Psoas muscle (tissue), 8 donors: ENCODE data around the gene TES. TPM values are rescaled to one million over a fixed set of nuclear protein-coding genes. Genes with fewer than 3 reads are reported as not detected.
A peak's percentile ranks its signal among the peaks of the same experiment; 100 is the strongest.

ENCODE experiments used
- ATAC-seq, 4 donors: fragments of 200-7000 bp; cut with Tn5 transposase; one replicate each; pipeline ENCODE4 v1.9.1; 2020; ENCODE audit warnings: moderate library complexity in 3 of 4, mild to moderate bottlenecking in 2 of 4
- DNase-seq, 2 donors: peaks; one replicate each; pipeline ENCODE4 v3.0.0-alpha.2; 2020
- H3K27ac ChIP-seq: fragments of 200-600 bp; one replicate; pipeline ENCODE4 v1.8.0; 2022
- H3K27me3 ChIP-seq, 3 donors: fragments of 200-600 bp in 1 of 3; one replicate each; pipeline versions ENCODE4 v1.6.1 to v1.8.0; 2013 to 2022; ENCODE audit warnings: low read length in 2 of 3, mild to moderate bottlenecking in 2 of 3, moderate library complexity in 1 of 3; ENCODE audit not compliant: insufficient read depth in 3 of 3
- H3K36me3 ChIP-seq, 2 donors: fragments of 200-600 bp in 1 of 2; one replicate each; pipeline versions ENCODE4 v1.6.1 to v1.8.0; 2013 to 2022; ENCODE audit warnings: low read depth in 1 of 2, mild to moderate bottlenecking in 1 of 2, moderate library complexity in 1 of 2; ENCODE audit not compliant: insufficient read depth in 1 of 2
- H3K4me1 ChIP-seq: fragments of 200-600 bp; one replicate; pipeline ENCODE4 v1.8.0; 2022
- H3K4me3 ChIP-seq: fragments of 200-600 bp; one replicate; pipeline ENCODE4 v1.8.0; 2022; ENCODE audit warnings: mild to moderate bottlenecking
- H3K9me3 ChIP-seq: fragments of 200-600 bp; one replicate; pipeline ENCODE4 v1.8.0; 2022
- WGBS, 3 donors: extraction: QIAGEN DNeasy Blood & Tissue Kit; methylation state at CpG; one replicate each; pipeline versions ENCODE4 v1.1.6 to v1.1.7; 2013; 5-methylcytosine and 5-hydroxymethylcytosine counted together
- intact Hi-C, 2 donors: fragments of 100-400 bp; cut with DNase I; formaldehyde crosslinking; loops; one replicate each; pipeline versions ENCODE4 v1.11.0 to v1.14.2; 2022
- long read RNA-seq, 2 donors: library from polyadenylated mRNA; unstranded; transcript quantifications; one replicate each; pipeline ENCODE4 v2.0.0, GENCODE V29; 2021
- polyA plus RNA-seq, 3 donors: library from polyadenylated mRNA; stranded (reverse); fragments of 200-250 nt; gene quantifications; one replicate each; pipeline ENCODE4 v1.2.3, GENCODE V29; 2013
- total RNA-seq, 4 donors: library from RNA; stranded (reverse); fragmentation: NEBNext Ultra II Directional in 2 of 4; extraction: Animal tissue kit (Norgen Biotek cat#: 25700) in 2 of 4; gene quantifications; one replicate each; pipeline versions ENCODE4 v1.2.1 to v1.2.4, GENCODE V29; 2021 to 2023
- TF ChIP-seq, protein P1 (sequence below): fragments of 200-600 bp; IDR thresholded peaks from one replicate; pipeline ENCODE4 v1.8.0; 2022; ENCODE audit warnings: antibody characterized with exemption
- donor health status: healthy with polysubstance abuse.
- donor health status: DM: no; HTN: no; CAD: no; lungs with moderate emphysema.
- donor health status: Bipolar disorder and iron deficiency.
- donor health status: healthy.
- donor health status: DM: yes; HTN: yes; CAD: no.
- donor health status: DM: no; HTN: no; CAD: no.
- donor health status: DM: no; HTN: no; CAD: no.
- donor health status: DM: yes; HTN: yes; CAD: no.

TES gene, protein sequence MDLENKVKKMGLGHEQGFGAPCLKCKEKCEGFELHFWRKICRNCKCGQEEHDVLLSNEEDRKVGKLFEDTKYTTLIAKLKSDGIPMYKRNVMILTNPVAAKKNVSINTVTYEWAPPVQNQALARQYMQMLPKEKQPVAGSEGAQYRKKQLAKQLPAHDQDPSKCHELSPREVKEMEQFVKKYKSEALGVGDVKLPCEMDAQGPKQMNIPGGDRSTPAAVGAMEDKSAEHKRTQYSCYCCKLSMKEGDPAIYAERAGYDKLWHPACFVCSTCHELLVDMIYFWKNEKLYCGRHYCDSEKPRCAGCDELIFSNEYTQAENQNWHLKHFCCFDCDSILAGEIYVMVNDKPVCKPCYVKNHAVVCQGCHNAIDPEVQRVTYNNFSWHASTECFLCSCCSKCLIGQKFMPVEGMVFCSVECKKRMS
- total RNA-seq, result 1 to 10 TPM; 3.4 to 8.1 (median 6.3) TPM
- 1 to 10 TPM; 2.9 to 6.7 (median 4.2) TPM for polyA plus RNA-seq
- long read RNA-seq, donor 1, transcript TES-201 (7 exons, 2,782 nt), result major isoform, 6 of 10 reads
- long read RNA-seq, donor 1, partial matches to known transcripts, result 1 of 10 reads
- long read RNA-seq, donor 1, other reads (novel, unspliced or antisense), result 1 of 10 reads
- long read RNA-seq, donor 2, transcript TES-201 (7 exons, 2,782 nt), result major isoform, 11 of 13 reads
- long read RNA-seq, donor 2, partial matches to known transcripts, result 0 of 13 reads
- long read RNA-seq, donor 2, other reads (novel, unspliced or antisense), result 2 of 13 reads

GRCh38 chr7:116210345-116211005 lies at the start of gene TES:
TSS of gene TES (plus strand) at chr7:116210539. CDS start at chr7:116210708, 169 bp downstream.
- peak within 1 kb of the TSS; percentile 80 for H3K27ac ChIP-seq
- DNase-seq (peak; percentile 48 to 70), ATAC-seq (peak; percentile 51 to 60 (median 56))
- peak within 1 kb of the TSS; percentile 76 for H3K4me3 ChIP-seq
- intact Hi-C loops, result no loop called here
- TF ChIP-seq, protein P1, sequence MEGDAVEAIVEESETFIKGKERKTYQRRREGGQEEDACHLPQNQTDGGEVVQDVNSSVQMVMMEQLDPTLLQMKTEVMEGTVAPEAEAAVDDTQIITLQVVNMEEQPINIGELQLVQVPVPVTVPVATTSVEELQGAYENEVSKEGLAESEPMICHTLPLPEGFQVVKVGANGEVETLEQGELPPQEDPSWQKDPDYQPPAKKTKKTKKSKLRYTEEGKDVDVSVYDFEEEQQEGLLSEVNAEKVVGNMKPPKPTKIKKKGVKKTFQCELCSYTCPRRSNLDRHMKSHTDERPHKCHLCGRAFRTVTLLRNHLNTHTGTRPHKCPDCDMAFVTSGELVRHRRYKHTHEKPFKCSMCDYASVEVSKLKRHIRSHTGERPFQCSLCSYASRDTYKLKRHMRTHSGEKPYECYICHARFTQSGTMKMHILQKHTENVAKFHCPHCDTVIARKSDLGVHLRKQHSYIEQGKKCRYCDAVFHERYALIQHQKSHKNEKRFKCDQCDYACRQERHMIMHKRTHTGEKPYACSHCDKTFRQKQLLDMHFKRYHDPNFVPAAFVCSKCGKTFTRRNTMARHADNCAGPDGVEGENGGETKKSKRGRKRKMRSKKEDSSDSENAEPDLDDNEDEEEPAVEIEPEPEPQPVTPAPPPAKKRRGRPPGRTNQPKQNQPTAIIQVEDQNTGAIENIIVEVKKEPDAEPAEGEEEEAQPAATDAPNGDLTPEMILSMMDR, result no peak
- peaks cover 0 to 29% (median 11%) of the 10 kb centered on the region in 3 donors for H3K27me3 ChIP-seq
- no peaks in the 10 kb centered on the region for H3K9me3 ChIP-seq
- no peaks in the 10 kb centered on the region for H3K4me1 ChIP-seq
- WGBS, 3 donors, result 2% methylated on average over 65 to 83 of the region's 83 CpGs
- no peaks in the 10 kb centered on the region for H3K36me3 ChIP-seq

DNA sequence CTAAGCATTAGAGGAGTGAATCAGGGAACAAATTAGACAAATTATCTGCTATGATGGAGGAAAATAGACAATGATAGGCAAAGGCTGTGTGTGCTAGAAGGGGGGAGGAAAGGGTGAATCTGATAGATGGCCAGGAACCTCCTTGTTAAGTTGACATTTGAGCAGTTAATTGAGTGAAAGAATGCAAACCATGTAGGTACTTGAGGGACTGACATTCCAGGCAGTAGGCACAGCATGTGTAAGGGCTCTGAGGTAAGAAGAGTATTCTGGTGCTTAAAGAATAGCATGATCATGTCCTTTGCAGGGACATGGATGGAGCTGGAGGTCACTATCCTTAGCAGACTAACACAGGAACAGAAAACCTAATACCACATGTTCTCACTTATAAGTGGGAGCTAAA lies 48.6 kb upstream of the TES start:
- Histone ChIP-seq H3K4me1 (no peaks in the 10 kb centered on the region), H3K36me3 (no peaks in the 10 kb centered on the region), H3K4me3 (no peak overlapping the region), H3K27me3 (no peaks in the 10 kb centered on the region), H3K27ac (no peak overlapping the region), H3K9me3 (no peaks in the 10 kb centered on the region)
- ATAC-seq (no peak), DNase-seq (no peak)
- intact Hi-C loops, result no loop called here
- TF ChIP-seq, protein P1, result no peak

DNA sequence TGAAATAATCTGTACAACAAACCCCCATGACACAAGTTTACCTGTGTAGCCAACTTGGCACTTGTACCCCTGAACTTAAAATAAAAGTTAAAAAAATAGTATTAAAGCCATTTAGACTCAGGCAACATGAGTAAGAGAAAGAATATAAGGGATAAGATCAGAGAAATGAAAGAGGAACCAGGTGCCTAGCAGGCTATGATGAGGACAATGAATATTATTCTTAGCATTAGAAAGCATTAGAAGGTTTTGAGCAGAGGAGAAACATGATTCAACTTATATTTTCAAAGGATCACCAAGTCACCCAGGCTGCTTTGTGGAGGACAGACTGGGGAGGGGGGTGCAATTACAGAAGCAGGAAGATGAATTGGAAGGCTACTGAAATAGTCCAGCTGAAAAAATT lies 48.1 kb upstream of the TES start:
- TF ChIP-seq, protein P1, result no peak
- H3K4me1 ChIP-seq, result no peaks in the 10 kb centered on the region
- H3K27me3 ChIP-seq, result no peaks in the 10 kb centered on the region
- intact Hi-C loops, result no loop called here
- H3K27ac ChIP-seq, result no peak overlapping the region
- ATAC-seq (no peak), DNase-seq (no peak)
- no peak overlapping the region for H3K4me3 ChIP-seq
- H3K9me3 ChIP-seq, result no peaks in the 10 kb centered on the region
- no peaks in the 10 kb centered on the region for H3K36me3 ChIP-seq

GRCh38 chr7:116162992-116163391 lies 47.3 kb upstream of the TES start:
- no peaks in the 10 kb centered on the region for H3K4me1 ChIP-seq
- TF ChIP-seq, protein P1, result no peak
- H3K4me3 ChIP-seq, result no peak overlapping the region
- no peaks in the 10 kb centered on the region for H3K9me3 ChIP-seq
- H3K27ac ChIP-seq, result no peak overlapping the region
- H3K27me3 ChIP-seq, result no peaks in the 10 kb centered on the region
- ATAC-seq (no peak), DNase-seq (no peak)
- intact Hi-C loops, result no loop called here
- no peaks in the 10 kb centered on the region for H3K36me3 ChIP-seq
